SK-N-SH (cell line): Measurements from ENCODE around the gene QKI.

Source experiments
- CHD2 ChIP-seq: fragments of 150-350 bp; IDR thresholded peaks from 2 replicates; pipeline ENCODE4 v1.6.1; 2018; ENCODE audit warnings: low read length; ENCODE audit not compliant: partially characterized antibody
- CTCF ChIP-seq: fragments of 200-600 bp; sonication (generic); IDR thresholded peaks from 2 replicates; pipeline ENCODE4 v1.6.1; 2017; ENCODE audit warnings: antibody characterized with exemption, mild to moderate bottlenecking, moderate library complexity
- EP300 ChIP-seq, 2 experiments: IDR thresholded peaks; 2 replicates each; pipeline versions ENCODE4 v1.4.0 to v1.6.1; 2012; ENCODE audit warnings: borderline replicate concordance in 1 of 2, low read depth in 1 of 2, low read length in 1 of 2
- FOXJ3 ChIP-seq: sonication (generic); formaldehyde crosslinking; IDR thresholded peaks from 2 replicates; pipeline ENCODE4 v1.5.1; 2020; ENCODE audit warnings: mild to moderate bottlenecking, missing genetic modification reagents
- GATA2 ChIP-seq: sonication (generic); formaldehyde crosslinking; IDR thresholded peaks from 2 replicates; pipeline ENCODE4 v1.5.0; 2020; ENCODE audit warnings: mild to moderate bottlenecking, missing genetic modification reagents
- JUND ChIP-seq: IDR thresholded peaks from 2 replicates; pipeline ENCODE4 v1.4.0; 2012
- MAX ChIP-seq: IDR thresholded peaks from 2 replicates; pipeline ENCODE4 v1.4.0; 2012; ENCODE audit warnings: low read depth
- MEF2A ChIP-seq: IDR thresholded peaks from 2 replicates; pipeline ENCODE4 v1.4.0; 2012; ENCODE audit warnings: low read depth, borderline replicate concordance
- NFIC ChIP-seq: IDR thresholded peaks from 2 replicates; pipeline ENCODE4 v1.4.0; 2012; ENCODE audit warnings: borderline replicate concordance
- TCF12 ChIP-seq: IDR thresholded peaks from 2 replicates; pipeline ENCODE4 v1.4.0; 2012
- YY1 ChIP-seq: IDR thresholded peaks from 2 replicates; pipeline ENCODE4 v1.4.0; 2012; ENCODE audit warnings: low read depth, mild to moderate bottlenecking

- TF ChIP-seq CTCF (no peak), MAX (no peak), CHD2 (no peak), GATA2 (CRISPR knock-in tag) (no peak), MEF2A (no peak), EP300 (IDR thresholded peaks at IDR 0.05; ENCODE audit: borderline replicate concordance in 1 of 2, low read depth in 1 of 2, low read length in 1 of 2) (no peak), TCF12 (no peak), YY1 (no peak), JUND (no peak), FOXJ3 (no peak), NFIC (no peak)
These were observed 5.1 kb downstream of the QKI start for GRCh38 chr6:163419413-163420288.
